NCI-H1694 treated with DMSO at 0.1 percent for 48 hours (cell line): ENCODE measurements around the gene CXCL17.
"Not testable (repeated sequence)": the region's sequence is repeated elsewhere in the genome, so short reads cannot be mapped to it uniquely, and the experiment has no call there.

ENCODE experiments used
- DNase-seq: peaks from one replicate; lab custom pipeline; 2025; lab: John Stamatoyannopoulos, UW

Gene CXCL17

DNA sequence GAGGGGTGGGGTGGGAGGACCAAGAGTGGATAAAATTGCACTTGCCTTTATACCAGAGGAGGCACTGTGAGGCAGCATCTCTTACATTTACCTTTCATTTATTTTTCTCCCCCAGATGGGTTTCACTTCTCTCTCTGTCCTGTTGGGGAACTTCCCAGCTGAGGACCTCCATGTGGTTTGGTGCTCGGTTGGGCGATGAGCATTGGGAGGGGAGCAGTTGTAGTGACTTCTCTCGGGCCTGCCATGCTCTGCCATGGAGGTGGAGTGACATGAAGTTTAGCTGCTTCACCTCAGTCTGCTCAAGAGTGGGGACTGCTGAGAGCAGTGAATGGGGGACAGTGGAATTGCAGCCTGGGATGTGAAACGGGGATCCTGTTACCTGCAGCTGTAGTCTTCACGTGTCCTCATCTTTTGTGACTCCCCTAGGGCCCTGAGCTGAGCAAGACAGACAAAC is 23.1 kb upstream of the CXCL17 start:
- no peak for DNase-seq

- no peak for DNase-seq
Measured at GRCh38 chr19:42461700-42462324, 19.1 kb upstream of the CXCL17 start.

DNA sequence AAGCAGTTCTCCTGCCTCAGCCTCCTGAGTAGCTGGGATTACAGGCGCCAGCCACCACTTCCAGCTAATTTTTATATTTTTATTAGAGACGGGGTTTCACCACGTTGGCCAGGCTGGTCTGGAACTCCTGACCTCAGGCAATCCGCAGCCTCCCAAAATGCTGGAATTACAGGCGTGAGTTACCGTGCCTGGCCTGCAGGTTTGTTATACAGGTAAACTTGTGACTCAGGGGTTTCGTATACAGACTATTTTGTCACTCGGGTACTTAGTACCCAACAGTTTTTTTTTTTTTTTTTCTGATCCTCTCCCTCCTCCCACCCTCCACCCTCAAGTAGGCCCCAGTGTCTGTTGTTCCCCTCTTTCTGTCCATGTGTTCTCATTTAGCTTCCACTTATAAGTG is 18.5 kb upstream of the CXCL17 start:
- not testable (repeated sequence) for DNase-seq

- no peak for DNase-seq
Measured at GRCh38 chr19:42459926-42460325, 17.2 kb upstream of the CXCL17 start.

DNA sequence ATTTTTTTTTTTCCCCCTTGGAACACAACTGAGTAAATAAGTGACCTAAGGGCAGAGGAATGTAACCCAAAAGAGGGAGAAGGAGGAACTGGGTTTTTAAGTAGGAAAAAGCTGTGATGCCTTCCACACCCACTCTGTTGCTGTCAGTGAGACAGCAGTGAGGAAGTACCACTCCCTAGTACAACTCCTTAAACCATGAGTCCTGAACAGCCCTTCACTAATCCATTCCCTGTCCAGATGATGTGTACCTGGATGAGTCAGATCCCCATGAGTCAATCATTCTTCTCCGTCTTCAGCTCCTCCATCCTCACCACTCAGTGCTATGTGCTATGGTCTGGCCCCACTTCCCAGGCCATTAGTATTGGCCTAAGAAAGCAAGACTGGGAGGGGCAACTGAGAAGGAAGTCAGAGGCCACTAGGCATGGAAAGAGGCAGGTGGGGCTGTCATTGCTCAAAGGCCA is 12.9 kb upstream of the CXCL17 start:
- DNase-seq, result no peak

- no peak for DNase-seq
Measured at GRCh38 chr19:42455086-42455485, 12.3 kb upstream of the CXCL17 start.

- DNase-seq, result no peak
Measured at GRCh38 chr19:42452590-42452989, 9.8 kb upstream of the CXCL17 start.

GRCh38 chr19:42450314-42450934 is 7.7 kb upstream of the CXCL17 start:
- DNase-seq, result peak; percentile 73

- not testable (repeated sequence) for DNase-seq
Measured at GRCh38 chr19:42448306-42448705, 5.6 kb upstream of the CXCL17 start.

- DNase-seq, result no peak
Measured at GRCh38 chr19:42445948-42446347, 3.2 kb upstream of the CXCL17 start.

DNA sequence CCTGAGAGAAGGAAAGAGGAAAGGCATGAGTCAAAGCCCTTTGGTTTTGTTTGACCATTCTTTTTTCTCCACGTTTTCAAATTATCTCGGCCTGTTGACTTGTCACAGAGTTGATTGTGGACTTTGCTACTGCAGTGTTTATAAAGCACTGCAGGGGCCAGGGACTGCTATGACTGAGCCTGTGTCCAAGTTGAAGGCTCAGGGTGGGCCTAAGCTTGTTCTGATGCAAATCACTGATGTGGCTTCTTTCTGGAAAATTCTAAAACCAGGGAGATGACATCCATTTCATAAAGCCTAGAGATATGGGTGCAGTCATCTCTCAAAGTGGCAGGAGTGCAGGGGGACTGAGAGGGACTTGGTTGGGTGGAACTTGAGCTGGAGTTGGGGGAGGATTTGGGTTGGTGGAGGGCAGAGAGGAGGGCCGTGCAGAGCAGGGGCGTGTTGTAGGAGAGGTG is 1.2 kb upstream of the CXCL17 start:
- no peak for DNase-seq

GRCh38 chr19:42441049-42441445 is 1.7 kb downstream of the CXCL17 start:
- no peak for DNase-seq

DNA sequence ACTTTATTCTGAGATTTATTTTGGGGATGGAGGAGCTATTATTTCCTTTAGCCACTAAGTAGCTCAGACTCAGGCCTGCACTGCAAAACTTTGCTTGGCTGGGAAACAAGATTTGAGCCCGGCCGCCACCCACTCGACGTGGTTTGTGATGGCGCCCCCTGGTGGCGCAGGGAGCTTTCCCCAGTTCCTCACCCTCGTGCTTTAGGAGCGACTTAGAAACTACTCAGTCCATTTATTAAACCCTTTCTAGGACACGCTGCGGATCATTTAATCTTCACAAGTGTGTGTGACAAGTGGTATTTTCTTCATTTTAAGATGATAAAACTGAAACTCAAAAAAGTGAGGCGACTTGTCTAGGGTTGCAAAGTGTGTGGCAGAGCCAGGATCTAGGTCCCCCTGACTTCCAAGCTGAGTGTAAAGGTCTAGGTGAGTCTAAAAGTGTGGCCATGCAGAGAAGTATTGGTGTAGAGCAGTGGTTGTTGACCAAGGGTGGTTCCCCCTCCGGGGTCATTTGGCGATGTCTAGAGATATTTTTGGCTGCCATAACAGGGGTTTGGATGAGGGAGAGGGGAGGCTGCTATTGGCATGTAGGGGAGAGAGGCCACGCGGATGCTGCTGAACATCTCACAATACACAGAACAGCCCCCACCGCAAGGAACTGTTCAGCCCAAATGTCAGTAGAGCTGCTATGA is 2.2 kb downstream of the CXCL17 start:
- DNase-seq, result peak; percentile 34

GRCh38 chr19:42436006-42436405 is 6.7 kb downstream of the CXCL17 start:
- no peak for DNase-seq

GRCh38 chr19:42435316-42435715 is 7.4 kb downstream of the CXCL17 start:
- no peak for DNase-seq

GRCh38 chr19:42433503-42434260 is 9.1 kb downstream of the CXCL17 start:
- no peak for DNase-seq

- no peak for DNase-seq
Measured at GRCh38 chr19:42431486-42431885, 11.3 kb downstream of the CXCL17 start.

DNA sequence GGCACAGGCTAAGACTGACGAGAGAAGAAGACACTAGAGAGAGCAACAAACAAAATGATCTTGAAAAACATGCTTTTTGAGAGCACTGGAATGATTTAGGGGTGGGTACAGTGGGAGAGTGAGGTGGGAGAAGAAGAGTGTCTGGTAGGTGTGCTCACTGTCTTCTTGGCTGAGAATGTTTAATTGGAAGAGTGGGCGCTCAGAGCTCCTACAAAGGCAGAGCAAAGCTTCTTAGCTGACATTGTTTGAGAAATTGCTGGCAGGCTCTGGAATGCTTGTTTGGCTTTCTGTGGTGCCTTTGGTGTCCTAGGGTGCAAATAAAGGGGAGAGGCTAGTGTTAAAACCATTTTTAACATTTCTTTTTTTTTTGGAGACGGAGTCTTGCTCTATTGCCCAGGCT is 14.1 kb downstream of the CXCL17 start:
- no peak for DNase-seq

GRCh38 chr19:42427313-42427712 is 15.4 kb downstream of the CXCL17 start, which contains the start of gene LIPE:
Gene LIPE, minus strand, starts transcription at chr19:42427388. Its CDS starts 239 bp downstream, at chr19:42427149.
- no peak for DNase-seq

- no peak for DNase-seq
Measured at GRCh38 chr19:42426643-42427042, 16.1 kb downstream of the CXCL17 start.

DNA sequence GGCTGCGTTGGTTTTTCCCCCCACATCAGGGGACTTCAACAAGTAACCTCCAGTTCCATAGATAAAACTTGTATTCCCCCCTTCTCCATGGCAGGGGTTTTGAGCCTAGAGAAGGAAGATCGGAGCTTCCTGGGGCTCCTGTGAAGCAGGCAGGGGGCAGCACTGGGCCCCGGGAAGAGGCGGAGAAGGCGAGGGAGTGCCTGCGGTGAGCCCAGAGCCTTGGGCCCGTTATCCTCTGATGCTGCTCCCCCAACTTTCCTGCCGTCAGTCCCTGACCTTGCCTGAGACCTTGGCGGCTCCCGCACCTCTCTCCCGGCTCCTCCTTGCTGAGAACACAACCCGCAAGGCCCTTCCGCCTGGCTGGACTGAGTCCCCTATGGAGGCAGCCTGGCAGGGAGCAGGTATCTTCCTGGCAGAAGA is 18.0 kb downstream of the CXCL17 start:
- no peak for DNase-seq

DNA sequence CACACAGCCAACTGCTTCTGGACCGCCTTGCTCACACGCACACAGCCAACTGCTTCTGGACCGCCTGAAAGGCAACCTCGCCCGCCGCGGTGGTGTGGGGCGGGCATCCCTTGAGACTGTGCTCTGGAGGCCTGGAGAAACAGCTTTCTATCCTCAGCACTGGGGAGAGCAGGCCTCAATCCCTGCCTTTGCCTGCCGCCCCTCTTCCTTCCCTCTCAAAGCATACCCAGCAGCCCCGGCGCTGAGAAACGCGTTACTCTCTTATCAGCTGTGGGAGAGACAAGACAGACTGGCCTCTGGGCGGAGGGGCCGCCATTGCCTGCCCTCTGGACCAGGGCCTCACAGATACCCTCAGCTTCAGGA is 18.4 kb downstream of the CXCL17 start:
- no peak for DNase-seq
